LNCaP clone FGC (cell line): Measurements from ENCODE around the gene GNPDA1.

Source experiments
- DNase-seq: peaks from one replicate; pipeline ENCODE4 v3.0.0-alpha.2; 2011; ENCODE audit warnings: low read depth
- H3K4me3 ChIP-seq: 2 replicates; pipeline ENCODE4 v1.5.1; 2011; ENCODE audit warnings: mild to moderate bottlenecking, low read depth, low read length, control low read depth
- TF ChIP-seq, protein P1 (sequence below): IDR thresholded peaks from 2 replicates; pipeline ENCODE4 v1.5.1; 2012; ENCODE audit warnings: mild to moderate bottlenecking; ENCODE audit not compliant: control insufficient read depth, insufficient read depth; ENCODE audit errors: extremely low read depth

The GNPDA1 gene

DNA sequence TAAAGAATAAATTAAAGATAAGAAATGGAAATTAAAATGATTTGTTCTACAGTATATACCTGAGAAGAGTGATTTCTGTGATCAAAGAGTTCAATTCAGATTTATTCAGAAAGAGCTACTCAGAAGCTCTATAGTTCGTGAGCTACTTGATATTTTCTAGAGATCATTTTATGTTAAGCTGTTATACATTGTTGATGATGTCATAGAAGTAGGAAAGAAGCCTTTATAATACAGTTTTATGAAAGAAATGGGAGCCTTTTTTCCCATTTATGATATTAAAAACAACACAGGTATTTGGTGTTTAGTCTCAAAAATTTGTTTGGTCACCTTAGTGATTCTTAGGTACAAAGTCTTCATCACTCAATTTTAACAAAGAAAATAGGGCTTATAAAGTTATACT lies 23.1 kb downstream of the GNPDA1 start:
- TF ChIP-seq, protein P1, sequence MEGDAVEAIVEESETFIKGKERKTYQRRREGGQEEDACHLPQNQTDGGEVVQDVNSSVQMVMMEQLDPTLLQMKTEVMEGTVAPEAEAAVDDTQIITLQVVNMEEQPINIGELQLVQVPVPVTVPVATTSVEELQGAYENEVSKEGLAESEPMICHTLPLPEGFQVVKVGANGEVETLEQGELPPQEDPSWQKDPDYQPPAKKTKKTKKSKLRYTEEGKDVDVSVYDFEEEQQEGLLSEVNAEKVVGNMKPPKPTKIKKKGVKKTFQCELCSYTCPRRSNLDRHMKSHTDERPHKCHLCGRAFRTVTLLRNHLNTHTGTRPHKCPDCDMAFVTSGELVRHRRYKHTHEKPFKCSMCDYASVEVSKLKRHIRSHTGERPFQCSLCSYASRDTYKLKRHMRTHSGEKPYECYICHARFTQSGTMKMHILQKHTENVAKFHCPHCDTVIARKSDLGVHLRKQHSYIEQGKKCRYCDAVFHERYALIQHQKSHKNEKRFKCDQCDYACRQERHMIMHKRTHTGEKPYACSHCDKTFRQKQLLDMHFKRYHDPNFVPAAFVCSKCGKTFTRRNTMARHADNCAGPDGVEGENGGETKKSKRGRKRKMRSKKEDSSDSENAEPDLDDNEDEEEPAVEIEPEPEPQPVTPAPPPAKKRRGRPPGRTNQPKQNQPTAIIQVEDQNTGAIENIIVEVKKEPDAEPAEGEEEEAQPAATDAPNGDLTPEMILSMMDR, result no peak
- no peak overlapping the region for H3K4me3 ChIP-seq
- DNase-seq, result no peak

DNA sequence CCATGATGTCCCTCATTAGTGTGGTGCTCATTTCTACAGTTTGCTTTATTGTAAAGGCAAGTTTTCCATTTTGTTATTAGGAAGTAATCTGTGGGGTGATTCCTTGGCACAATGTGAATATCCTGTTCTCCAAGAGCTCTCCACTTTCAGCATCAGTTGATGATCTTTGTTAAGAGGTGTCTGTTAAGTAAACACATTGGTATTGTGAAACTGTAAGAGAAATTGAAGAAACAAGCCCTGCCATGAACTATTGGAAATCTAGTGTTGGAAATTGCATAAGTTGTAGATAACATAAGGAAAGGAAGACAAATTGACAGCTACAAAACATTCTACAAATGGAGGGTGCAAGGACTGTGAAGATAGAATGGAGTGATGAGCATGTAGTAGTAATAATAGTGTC lies 26.8 kb downstream of the GNPDA1 start:
- DNase-seq, result no peak
- TF ChIP-seq, protein P1, result no peak
- no peak overlapping the region for H3K4me3 ChIP-seq

DNA sequence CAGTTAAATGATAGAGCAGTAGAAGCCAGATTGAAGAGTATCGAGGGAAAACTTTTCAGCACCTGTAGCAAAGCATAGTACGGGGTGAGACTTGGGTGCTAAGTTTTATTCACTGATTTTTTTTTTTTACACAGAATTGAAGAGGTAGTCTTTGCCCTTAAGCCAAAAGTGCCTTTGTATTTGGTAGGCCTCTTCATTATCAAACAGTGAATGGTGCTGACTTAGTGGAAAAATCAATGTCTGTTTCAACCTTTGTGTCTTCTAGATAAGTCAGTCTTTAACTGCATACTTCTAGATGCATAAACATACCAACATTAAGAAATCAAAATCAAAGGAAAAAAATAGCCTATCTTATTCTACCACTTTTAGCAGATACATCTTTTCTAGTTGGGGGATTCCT lies 30.2 kb downstream of the GNPDA1 start:
- DNase-seq, result no peak
- TF ChIP-seq, protein P1, result no peak
- H3K4me3 ChIP-seq, result no peak overlapping the region

DNA sequence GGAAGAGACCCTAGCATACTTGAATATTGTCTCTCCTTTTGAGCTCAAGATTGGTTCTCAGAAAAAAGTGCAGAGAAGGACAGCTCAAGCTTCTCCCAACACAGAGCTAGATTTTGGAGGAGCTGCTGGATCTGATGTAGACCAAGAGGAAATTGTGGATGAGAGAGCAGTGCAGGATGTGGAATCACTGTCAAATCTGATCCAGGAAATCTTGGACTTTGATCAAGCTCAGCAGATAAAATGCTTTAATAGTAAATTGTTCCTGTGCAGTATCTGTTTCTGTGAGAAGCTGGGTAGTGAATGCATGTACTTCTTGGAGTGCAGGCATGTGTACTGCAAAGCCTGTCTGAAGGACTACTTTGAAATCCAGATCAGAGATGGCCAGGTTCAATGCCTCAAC lies 34.4 kb downstream of the GNPDA1 start:
- no peak overlapping the region for H3K4me3 ChIP-seq
- DNase-seq, result no peak
- TF ChIP-seq, protein P1, result no peak

DNA sequence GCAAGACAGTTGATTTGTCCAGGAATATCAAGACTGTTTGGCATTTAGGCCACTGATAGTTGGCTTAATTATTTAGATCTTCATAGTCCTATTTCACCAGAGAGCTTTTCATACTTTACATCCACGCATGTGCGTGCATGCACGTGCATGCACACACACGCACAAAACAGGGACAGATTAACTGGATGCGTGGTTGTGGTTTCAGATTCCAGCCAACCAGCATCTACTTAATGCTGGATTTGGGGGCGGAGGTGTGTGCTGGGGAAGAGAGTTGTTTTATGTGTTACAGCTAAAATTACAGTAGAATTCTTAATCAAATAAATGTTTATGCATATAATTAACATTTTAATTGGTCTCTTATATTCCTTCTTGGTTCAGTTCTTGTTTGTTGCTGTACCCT lies 36.7 kb downstream of the GNPDA1 start:
- no peak overlapping the region for H3K4me3 ChIP-seq
- no peak for DNase-seq
- TF ChIP-seq, protein P1, result no peak

DNA sequence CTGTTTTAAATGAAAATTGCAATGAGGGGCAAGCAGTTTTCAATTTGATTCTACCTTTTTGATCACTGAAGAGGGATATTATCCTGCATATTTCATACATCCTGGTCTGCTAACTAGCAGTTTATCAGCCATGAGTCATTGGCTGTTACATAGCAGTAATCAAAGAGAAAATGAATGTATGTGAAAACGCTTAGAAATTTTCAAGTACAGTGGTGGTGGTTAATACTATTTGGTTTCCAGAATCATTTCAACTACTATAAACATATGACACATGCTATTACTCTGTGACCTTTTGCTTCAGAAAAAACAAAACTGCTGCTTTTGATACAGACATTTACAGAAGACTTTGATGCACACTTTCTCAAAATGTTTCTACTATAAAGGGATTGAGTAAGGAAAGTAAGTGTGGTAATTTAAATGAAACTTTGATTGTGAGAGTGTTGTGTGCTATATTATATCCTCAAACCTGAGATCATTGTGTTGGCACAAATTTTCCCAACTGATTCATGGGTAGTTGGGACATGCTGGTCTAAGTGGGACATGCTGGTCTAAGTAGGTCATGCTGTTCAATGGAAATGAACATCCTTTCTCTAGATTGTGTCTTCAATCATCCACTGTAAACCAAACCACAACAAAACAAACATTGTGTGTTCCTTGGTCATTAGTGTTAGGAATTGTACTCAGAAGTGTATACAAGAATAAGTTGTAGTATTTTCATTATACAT lies 38.8 kb downstream of the GNPDA1 start:
- no peak for DNase-seq
- TF ChIP-seq, protein P1, result no peak
- no peak overlapping the region for H3K4me3 ChIP-seq
